Measurements from ENCODE around the gene KARS1.

GRCh38 chr16:75603241-75603640 is 44.2 kb downstream of the KARS1 start:
- TF ChIP-seq, protein P1, sequence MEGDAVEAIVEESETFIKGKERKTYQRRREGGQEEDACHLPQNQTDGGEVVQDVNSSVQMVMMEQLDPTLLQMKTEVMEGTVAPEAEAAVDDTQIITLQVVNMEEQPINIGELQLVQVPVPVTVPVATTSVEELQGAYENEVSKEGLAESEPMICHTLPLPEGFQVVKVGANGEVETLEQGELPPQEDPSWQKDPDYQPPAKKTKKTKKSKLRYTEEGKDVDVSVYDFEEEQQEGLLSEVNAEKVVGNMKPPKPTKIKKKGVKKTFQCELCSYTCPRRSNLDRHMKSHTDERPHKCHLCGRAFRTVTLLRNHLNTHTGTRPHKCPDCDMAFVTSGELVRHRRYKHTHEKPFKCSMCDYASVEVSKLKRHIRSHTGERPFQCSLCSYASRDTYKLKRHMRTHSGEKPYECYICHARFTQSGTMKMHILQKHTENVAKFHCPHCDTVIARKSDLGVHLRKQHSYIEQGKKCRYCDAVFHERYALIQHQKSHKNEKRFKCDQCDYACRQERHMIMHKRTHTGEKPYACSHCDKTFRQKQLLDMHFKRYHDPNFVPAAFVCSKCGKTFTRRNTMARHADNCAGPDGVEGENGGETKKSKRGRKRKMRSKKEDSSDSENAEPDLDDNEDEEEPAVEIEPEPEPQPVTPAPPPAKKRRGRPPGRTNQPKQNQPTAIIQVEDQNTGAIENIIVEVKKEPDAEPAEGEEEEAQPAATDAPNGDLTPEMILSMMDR (conservative IDR thresholded peaks at IDR 0.05 in 1 of 2, IDR thresholded peaks at IDR 0.05 in 1 of 2; ENCODE audit: low read depth in 1 of 2, low read length in 2 of 2), result no peak
- no peak for TF ChIP-seq EZH2 (IDR thresholded peaks at IDR 0.05; ENCODE audit: low read length, missing control alignments)
